ENCODE measurements around the gene XDH. TPM values are rescaled to one million over a fixed set of nuclear protein-coding genes. Genes with fewer than 3 reads are reported as not detected.

The XDH gene
- total RNA-seq, 1 donor from 2014 or later = 0.41 TPM

DNA sequence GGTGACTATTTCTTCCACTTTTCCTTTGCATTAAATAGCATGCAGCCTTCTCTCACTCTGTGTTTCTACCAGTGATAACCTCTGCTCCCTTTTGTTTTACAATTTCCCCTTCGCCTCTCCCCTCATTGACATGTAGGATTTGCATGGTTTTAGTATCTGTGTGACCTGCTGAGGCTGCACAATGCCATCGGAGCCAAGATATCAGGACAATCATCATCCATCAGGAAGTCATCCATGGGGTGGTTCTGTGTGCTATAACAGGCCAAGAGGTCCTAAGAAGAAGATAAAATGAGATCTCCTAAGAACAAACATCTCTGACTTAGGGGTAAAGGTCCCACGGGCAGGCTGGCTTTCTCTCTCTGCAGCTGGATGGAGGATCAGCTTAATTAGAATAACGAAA, 115.0 kb downstream of the XDH start:
- Histone ChIP-seq H3K4me3 (no peak overlapping the region), H3K27ac (no peak overlapping the region), H3K9me3 (no peaks in the 10 kb centered on the region), H3K4me1 (peaks cover 8% of the 10 kb centered on the region), H3K27me3 (no peaks in the 10 kb centered on the region), H3K36me3 (no peaks in the 10 kb centered on the region)
- ATAC-seq (no peak), DNase-seq (no peak)
- intact Hi-C loops (cut with DNase I) = no loop called here
- TF ChIP-seq, protein P1, sequence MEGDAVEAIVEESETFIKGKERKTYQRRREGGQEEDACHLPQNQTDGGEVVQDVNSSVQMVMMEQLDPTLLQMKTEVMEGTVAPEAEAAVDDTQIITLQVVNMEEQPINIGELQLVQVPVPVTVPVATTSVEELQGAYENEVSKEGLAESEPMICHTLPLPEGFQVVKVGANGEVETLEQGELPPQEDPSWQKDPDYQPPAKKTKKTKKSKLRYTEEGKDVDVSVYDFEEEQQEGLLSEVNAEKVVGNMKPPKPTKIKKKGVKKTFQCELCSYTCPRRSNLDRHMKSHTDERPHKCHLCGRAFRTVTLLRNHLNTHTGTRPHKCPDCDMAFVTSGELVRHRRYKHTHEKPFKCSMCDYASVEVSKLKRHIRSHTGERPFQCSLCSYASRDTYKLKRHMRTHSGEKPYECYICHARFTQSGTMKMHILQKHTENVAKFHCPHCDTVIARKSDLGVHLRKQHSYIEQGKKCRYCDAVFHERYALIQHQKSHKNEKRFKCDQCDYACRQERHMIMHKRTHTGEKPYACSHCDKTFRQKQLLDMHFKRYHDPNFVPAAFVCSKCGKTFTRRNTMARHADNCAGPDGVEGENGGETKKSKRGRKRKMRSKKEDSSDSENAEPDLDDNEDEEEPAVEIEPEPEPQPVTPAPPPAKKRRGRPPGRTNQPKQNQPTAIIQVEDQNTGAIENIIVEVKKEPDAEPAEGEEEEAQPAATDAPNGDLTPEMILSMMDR (IDR thresholded peaks at IDR 0.05) = no peak

DNA sequence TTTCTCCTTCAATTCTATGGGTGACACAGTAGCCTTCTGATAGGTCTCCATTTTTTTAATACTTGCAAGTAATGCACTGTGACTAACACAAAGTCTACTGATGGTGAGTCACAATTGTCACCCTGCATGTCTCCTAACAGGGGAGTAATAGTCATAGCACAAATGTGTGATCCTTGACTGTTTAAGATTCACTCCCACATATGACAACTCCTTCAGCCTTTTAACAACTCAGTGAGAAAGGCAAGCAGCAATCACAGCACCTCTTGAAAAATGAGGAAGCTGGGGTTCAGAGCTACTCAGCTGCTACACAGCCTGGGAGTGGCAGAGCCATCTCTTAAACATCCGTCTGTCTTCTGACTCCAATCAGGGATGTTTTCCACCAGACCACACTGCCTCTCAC, 116.8 kb downstream of the XDH start:
- TF ChIP-seq, protein P1 (IDR thresholded peaks at IDR 0.05) = no peak
- intact Hi-C loops (cut with DNase I) = no loop called here
- no peaks in the 10 kb centered on the region for H3K9me3 ChIP-seq
- H3K27ac ChIP-seq = no peak overlapping the region
- no peaks in the 10 kb centered on the region for H3K36me3 ChIP-seq
- DNase-seq (no peak), ATAC-seq (no peak)
- H3K27me3 ChIP-seq = no peaks in the 10 kb centered on the region
- H3K4me3 ChIP-seq = no peak overlapping the region
- peaks cover 8% of the 10 kb centered on the region for H3K4me1 ChIP-seq

DNA sequence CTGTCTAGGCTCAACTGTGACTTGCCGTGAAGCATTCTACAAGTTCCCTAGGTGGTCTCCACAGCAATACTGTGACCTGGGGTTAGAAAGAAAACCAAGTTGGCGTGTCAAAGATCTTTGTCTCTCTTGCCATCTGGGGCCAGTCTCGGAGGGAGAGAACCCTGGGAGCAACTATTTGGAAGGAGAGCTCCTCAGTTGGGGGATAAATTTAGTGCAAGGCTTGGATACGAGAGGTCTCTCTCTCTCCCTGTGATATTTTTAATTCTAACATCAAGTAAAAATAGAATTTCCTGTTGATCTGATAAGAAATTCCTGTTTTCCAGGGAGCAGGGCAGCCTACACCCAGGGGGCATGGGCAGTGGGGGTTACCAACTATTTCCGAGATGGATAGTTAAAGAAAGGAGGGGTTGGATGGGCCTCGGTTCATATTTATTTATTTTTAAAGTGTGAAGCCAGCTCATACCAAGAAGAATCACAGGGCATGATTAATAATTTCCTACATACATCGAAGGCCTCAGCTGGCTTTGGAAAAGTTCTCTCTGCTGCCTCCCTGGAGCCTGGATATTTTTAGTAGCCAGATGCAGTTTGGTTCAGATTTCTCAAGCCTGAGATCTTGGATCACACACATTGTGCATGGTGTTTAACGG, 117.8 kb downstream of the XDH start:
- peak overlapping the region; percentile 39 for H3K27ac ChIP-seq
- DNase-seq (no peak), ATAC-seq (no peak)
- intact Hi-C loops (cut with DNase I) = no loop called here
- no peaks in the 10 kb centered on the region for H3K9me3 ChIP-seq
- H3K4me3 ChIP-seq = no peak overlapping the region
- H3K36me3 ChIP-seq = no peaks in the 10 kb centered on the region
- H3K4me1 ChIP-seq = peaks cover 8% of the 10 kb centered on the region
- no peaks in the 10 kb centered on the region for H3K27me3 ChIP-seq
- TF ChIP-seq, protein P1 (IDR thresholded peaks at IDR 0.05) = no peak

DNA sequence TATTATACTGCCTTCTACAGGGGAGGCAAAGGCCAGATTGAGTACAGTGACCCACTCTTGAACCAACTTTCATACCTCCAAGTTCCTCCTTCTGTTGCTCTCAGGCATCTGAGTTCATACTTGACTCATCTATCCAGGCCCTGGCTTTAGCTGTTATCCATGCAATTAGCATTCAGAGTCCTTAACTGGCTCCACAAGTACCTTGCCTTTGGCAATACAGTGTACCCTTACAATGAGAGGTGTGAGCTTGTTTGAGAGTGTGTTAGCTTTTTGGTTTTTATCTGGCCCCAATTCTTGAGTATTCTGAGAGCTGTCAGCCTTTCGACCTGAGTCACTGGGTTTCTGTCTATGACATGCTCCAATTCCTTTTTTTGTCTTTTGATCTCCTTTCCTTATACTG, 120.3 kb downstream of the XDH start:
- ATAC-seq (no peak), DNase-seq (no peak)
- intact Hi-C loops (cut with DNase I) = no loop called here
- TF ChIP-seq, protein P1 (IDR thresholded peaks at IDR 0.05) = no peak
- Histone ChIP-seq H3K9me3 (no peaks in the 10 kb centered on the region), H3K36me3 (no peaks in the 10 kb centered on the region), H3K27me3 (no peaks in the 10 kb centered on the region), H3K27ac (no peak overlapping the region), H3K4me3 (no peak overlapping the region), H3K4me1 (peaks cover 8% of the 10 kb centered on the region)

DNA sequence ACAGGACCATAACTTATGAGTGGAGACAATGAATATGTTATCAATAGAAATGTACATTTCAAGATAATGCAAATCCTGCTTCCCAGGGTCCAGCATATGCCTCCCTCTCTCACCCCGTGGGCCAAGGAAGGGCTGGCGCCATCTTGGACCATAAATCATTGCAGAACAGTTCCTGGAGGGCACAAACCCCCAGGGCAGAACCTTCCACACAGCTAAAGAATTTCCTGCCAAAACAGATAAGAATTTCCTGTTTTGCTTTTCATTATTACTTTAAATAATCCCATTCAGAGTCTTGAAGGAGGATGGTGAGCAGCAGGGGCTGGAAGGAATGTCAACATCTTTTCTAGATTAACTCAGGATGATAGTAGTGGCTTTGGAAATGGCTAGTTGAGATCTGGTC, 126.9 kb downstream of the XDH start:
- H3K9me3 ChIP-seq = no peaks in the 10 kb centered on the region
- no peak overlapping the region for H3K27ac ChIP-seq
- no peak for ATAC-seq
- DNase-seq = no peak
- intact Hi-C loops (cut with DNase I) = no loop called here
- no peaks in the 10 kb centered on the region for H3K36me3 ChIP-seq
- H3K27me3 ChIP-seq = no peaks in the 10 kb centered on the region
- TF ChIP-seq, protein P1 (IDR thresholded peaks at IDR 0.05) = no peak
- no peak overlapping the region for H3K4me3 ChIP-seq
- no peaks in the 10 kb centered on the region for H3K4me1 ChIP-seq

Measured in upper lobe of right lung (tissue), 1 donor.